GM19438 (cell line): ENCODE data around the gene MOB3A.
"Not testable (repeated sequence)": the region's sequence is repeated elsewhere in the genome, so short reads cannot be mapped to it uniquely, and the experiment has no call there.

ENCODE experiments used
- ATAC-seq: cut with Tn5 transposase; IDR thresholded peaks from one replicate; pipeline ENCODE4 v1.9.1; 2021; ENCODE audit warnings: low read depth; ENCODE audit not compliant: unreplicated experiment

The MOB3A gene

GRCh38 chr19:2096034-2096479 is at the start of gene MOB3A:
TSS of gene MOB3A (minus strand) at chr19:2096326. CDS start at chr19:2078560, 17,766 bp downstream.
- ATAC-seq = peak; percentile 13

GRCh38 chr19:2145831-2146241 is 49.7 kb upstream of the MOB3A start:
- no peak for ATAC-seq

GRCh38 chr19:2144190-2144589 is 48.1 kb upstream of the MOB3A start:
- ATAC-seq = no peak

GRCh38 chr19:2142173-2142829 is 46.2 kb upstream of the MOB3A start:
- ATAC-seq = no peak

- ATAC-seq = no peak
Measured at GRCh38 chr19:2140138-2140569, 44.0 kb upstream of the MOB3A start.

- ATAC-seq = no peak
Measured at GRCh38 chr19:2139385-2140137, 43.4 kb upstream of the MOB3A start.

GRCh38 chr19:2138061-2138728 is 42.1 kb upstream of the MOB3A start:
- no peak for ATAC-seq

GRCh38 chr19:2136796-2137195 is 40.7 kb upstream of the MOB3A start:
- no peak for ATAC-seq

GRCh38 chr19:2135474-2136402 is 39.6 kb upstream of the MOB3A start:
- ATAC-seq = no peak

GRCh38 chr19:2132731-2133490 is 36.8 kb upstream of the MOB3A start:
- ATAC-seq = no peak

GRCh38 chr19:2132191-2132590 is 36.1 kb upstream of the MOB3A start:
- no peak for ATAC-seq

GRCh38 chr19:2131012-2131975 is 35.2 kb upstream of the MOB3A start:
- not testable (repeated sequence) for ATAC-seq

GRCh38 chr19:2129892-2130770 is 34.0 kb upstream of the MOB3A start:
- no peak for ATAC-seq

GRCh38 chr19:2129486-2129885 is 33.4 kb upstream of the MOB3A start:
- ATAC-seq = no peak

- no peak for ATAC-seq
Measured at GRCh38 chr19:2129022-2129421, 32.9 kb upstream of the MOB3A start.

GRCh38 chr19:2128252-2128651 is 32.1 kb upstream of the MOB3A start:
- not testable (repeated sequence) for ATAC-seq

GRCh38 chr19:2127758-2128157 is 31.6 kb upstream of the MOB3A start:
- ATAC-seq = no peak
